ENCODE data around the gene EEFSEC. TPM values are rescaled to one million over a fixed set of nuclear protein-coding genes. Genes with fewer than 3 reads are reported as not detected.

The EEFSEC gene
- total RNA-seq, 1 donor from 2014 or later: 23.4 TPM

GRCh38 chr3:128338536-128339330 lies 185.5 kb downstream of the EEFSEC start:
- no peak overlapping the region for H3K27ac Mint-ChIP-seq (ENCODE audit: unreplicated experiment)
- peaks cover 53% of the 10 kb centered on the region for H3K4me1 Mint-ChIP-seq
- H3K9me3 Mint-ChIP-seq: no peaks in the 10 kb centered on the region
- TF ChIP-seq CTCF (conservative IDR thresholded peaks at IDR 0.05): no peak
- H3K27me3 Mint-ChIP-seq (ENCODE audit: low read depth): peaks cover 18% of the 10 kb centered on the region
- peaks cover 3% of the 10 kb centered on the region for H3K36me3 Mint-ChIP-seq (ENCODE audit: low read depth)
- no peak overlapping the region for H3K4me3 Mint-ChIP-seq
- DNase-seq (ENCODE audit: low read depth, low spot score): no peak

- no peaks in the 10 kb centered on the region for H3K9me3 Mint-ChIP-seq
- H3K27ac Mint-ChIP-seq (ENCODE audit: unreplicated experiment): no peak overlapping the region
- DNase-seq (ENCODE audit: low read depth, low spot score): no peak
- no peak for TF ChIP-seq CTCF (conservative IDR thresholded peaks at IDR 0.05)
- H3K36me3 Mint-ChIP-seq (ENCODE audit: low read depth): peaks cover 3% of the 10 kb centered on the region
- peaks cover 18% of the 10 kb centered on the region for H3K27me3 Mint-ChIP-seq (ENCODE audit: low read depth)
- peaks cover 53% of the 10 kb centered on the region for H3K4me1 Mint-ChIP-seq
- no peak overlapping the region for H3K4me3 Mint-ChIP-seq
These were observed 186.3 kb downstream of the EEFSEC start for GRCh38 chr3:128339491-128340012.

GRCh38 chr3:128340198-128340903 lies 187.1 kb downstream of the EEFSEC start:
- Mint-ChIP-seq H3K36me3 (ENCODE audit: low read depth) (peaks cover 3% of the 10 kb centered on the region), H3K9me3 (no peaks in the 10 kb centered on the region), H3K4me3 (no peak overlapping the region), H3K4me1 (peaks cover 49% of the 10 kb centered on the region), H3K27ac (ENCODE audit: unreplicated experiment) (peak overlapping the region; percentile 91), H3K27me3 (ENCODE audit: low read depth) (peaks cover 16% of the 10 kb centered on the region)
- TF ChIP-seq CTCF (conservative IDR thresholded peaks at IDR 0.05): no peak
- no peak for DNase-seq (ENCODE audit: low read depth, low spot score)

GRCh38 chr3:128340904-128341555 lies 187.7 kb downstream of the EEFSEC start:
- TF ChIP-seq CTCF (conservative IDR thresholded peaks at IDR 0.05): no peak
- H3K4me1 Mint-ChIP-seq: peaks cover 45% of the 10 kb centered on the region
- H3K27me3 Mint-ChIP-seq (ENCODE audit: low read depth): peaks cover 13% of the 10 kb centered on the region
- no peak overlapping the region for H3K27ac Mint-ChIP-seq (ENCODE audit: unreplicated experiment)
- no peak for DNase-seq (ENCODE audit: low read depth, low spot score)
- H3K4me3 Mint-ChIP-seq: no peak overlapping the region
- peaks cover 3% of the 10 kb centered on the region for H3K36me3 Mint-ChIP-seq (ENCODE audit: low read depth)
- no peaks in the 10 kb centered on the region for H3K9me3 Mint-ChIP-seq

GRCh38 chr3:128341659-128342395 lies 188.5 kb downstream of the EEFSEC start:
- no peaks in the 10 kb centered on the region for H3K9me3 Mint-ChIP-seq
- DNase-seq (ENCODE audit: low read depth, low spot score): no peak
- H3K27ac Mint-ChIP-seq (ENCODE audit: unreplicated experiment): no peak overlapping the region
- peaks cover 7% of the 10 kb centered on the region for H3K27me3 Mint-ChIP-seq (ENCODE audit: low read depth)
- TF ChIP-seq CTCF (conservative IDR thresholded peaks at IDR 0.05): no peak
- peaks cover 3% of the 10 kb centered on the region for H3K36me3 Mint-ChIP-seq (ENCODE audit: low read depth)
- no peak overlapping the region for H3K4me3 Mint-ChIP-seq
- H3K4me1 Mint-ChIP-seq: peaks cover 37% of the 10 kb centered on the region
